Dermis blood vessel endothelial cell (primary cell): ENCODE measurements around the gene DAGLA. TPM values are rescaled to one million over a fixed set of nuclear protein-coding genes. Genes with fewer than 3 reads are reported as not detected.
A peak's percentile ranks its signal among the peaks of the same experiment; 100 is the strongest.

Experiments
- DNase-seq: peaks from one replicate; pipeline ENCODE4 v3.0.0; 2010
- total RNA-seq: library from RNA; depleted of rRNA; stranded (reverse); fragments of >200 nt; gene quantifications from 2 replicates; pipeline ENCODE4 v1.2.3, GENCODE V29; 2014

DAGLA gene
- total RNA-seq, 1 donor from 2014 or later = 4.4 TPM

- no peak for DNase-seq
Measured at GRCh38 chr11:61782841-61783240, 102.7 kb downstream of the DAGLA start.

GRCh38 chr11:61783717-61784505, 103.7 kb downstream of the DAGLA start:
- no peak for DNase-seq

- no peak for DNase-seq
Measured at GRCh38 chr11:61784506-61784805, 104.3 kb downstream of the DAGLA start.

- DNase-seq = no peak
Measured at GRCh38 chr11:61785837-61786402, 105.7 kb downstream of the DAGLA start.

GRCh38 chr11:61787928-61788491, 107.8 kb downstream of the DAGLA start:
- DNase-seq = peak; percentile 73

DNA sequence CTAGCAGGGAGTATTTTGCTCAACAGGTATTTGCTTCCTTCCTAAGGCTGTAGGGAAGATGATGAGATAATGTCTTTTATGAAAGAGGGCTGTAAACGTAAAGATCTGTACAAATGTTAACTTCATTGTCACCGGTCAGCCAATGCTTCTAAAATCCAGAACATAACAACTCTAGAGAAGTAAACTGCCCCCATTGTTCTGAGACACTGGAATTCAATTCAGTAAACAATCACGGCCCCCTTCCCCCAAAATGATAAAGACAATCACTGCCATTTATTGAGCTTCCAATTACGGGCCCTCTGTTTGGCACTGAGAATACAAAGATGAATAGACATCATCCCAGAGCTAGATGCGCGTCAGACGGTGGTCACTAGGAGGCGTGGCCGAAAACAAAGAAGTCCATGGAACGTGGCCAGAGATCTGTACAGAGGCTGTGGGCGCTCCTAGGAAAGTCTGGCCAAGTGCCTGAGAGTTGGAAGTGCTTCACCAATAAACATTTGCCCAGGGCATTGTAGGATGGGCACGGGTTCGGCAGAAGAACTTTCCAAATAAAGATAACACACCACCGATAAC, 111.6 kb downstream of the DAGLA start:
- peak; percentile 96 for DNase-seq

DNA sequence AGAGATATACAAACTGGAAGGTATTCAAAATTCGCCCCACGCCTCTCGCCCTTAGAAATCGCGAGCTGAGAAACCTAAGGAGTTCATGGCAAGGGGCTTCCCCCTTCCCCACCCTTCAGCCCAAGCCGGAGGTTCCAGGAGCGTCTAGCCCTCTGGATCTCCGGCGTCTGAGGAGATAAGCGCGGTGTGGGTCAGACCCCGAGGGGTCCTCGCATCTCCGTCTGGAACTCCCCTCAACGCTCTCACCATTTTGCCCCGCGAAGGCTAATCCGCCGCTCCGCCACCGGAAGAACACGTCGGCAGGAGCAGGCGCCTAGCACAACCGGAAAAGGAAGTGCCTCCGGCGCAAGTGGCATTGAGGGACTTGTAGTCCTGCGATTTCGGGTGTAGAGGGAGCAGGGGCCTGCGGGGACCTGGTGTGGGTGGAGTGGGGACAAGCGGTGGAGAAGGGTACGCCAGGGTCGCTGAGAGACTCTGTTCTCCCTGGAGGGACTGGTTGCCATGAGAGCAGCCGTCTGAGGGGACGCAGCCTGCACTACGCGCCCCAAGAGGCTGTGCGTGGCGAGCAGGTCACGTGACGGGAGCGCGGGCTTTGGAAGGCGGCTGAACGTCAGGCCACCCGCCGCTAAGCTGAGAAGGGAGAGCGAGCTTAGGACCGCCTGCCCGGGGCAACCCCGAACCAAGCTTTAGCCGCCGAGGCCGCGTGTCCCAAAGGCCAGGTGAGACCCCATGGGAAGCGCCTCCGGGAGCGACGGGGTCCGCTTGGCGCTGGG, 112.3 kb downstream of the DAGLA start, which contains the start of the genes FEN1 and TMEM258:
Gene FEN1, plus strand, starts transcription at position 602 of the 773 bp plus-strand sequence. CDS start 2,451 bp downstream, outside the sequence.
Gene TMEM258, minus strand, starts transcription at position 290 of the 773 bp plus-strand sequence. Its CDS starts 41 bp downstream, at position 249.
- DNase-seq = peak; percentile 96

- no peak for DNase-seq
Measured at GRCh38 chr11:61793083-61793828, 113.1 kb downstream of the DAGLA start.

DNA sequence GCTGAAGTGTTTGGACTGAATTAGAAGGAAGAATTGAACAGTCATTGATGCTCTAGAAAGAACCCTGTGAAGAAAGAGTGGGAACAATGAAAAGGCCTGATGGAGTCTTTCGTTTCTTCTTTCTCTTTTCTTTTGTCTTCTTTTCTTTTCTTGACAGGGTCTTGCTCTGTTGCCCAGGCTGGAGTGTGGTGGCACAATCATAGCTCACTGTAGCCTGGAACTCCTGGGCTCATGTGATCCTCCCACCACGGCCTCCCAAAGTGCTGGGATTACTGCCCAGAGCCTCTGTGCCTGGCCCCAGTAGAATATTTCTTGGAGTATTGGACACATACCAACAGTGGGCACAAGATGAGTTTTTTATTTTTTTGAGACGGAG, 113.6 kb downstream of the DAGLA start:
- DNase-seq = no peak

DNA sequence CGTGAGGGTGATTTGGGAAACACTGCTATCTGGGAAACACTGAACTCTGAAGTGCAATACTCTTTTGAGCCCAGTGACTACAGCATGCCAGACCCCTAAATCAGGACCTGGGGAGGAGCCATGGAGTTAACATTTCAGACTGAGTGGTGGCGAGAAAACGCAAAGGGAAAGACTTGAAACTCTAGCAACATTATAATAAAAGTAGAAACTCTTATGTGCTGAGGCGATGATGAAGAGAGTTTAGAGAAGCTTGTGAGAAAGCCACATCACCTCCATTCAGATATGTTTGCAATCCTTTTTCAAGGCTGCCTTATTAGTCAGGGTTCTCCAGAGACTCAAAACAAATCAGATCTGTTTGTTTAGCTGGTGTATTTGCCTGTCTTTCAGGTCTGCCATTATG, 114.4 kb downstream of the DAGLA start:
- no peak for DNase-seq

GRCh38 chr11:61795459-61795858, 115.3 kb downstream of the DAGLA start:
- no peak for DNase-seq

DNA sequence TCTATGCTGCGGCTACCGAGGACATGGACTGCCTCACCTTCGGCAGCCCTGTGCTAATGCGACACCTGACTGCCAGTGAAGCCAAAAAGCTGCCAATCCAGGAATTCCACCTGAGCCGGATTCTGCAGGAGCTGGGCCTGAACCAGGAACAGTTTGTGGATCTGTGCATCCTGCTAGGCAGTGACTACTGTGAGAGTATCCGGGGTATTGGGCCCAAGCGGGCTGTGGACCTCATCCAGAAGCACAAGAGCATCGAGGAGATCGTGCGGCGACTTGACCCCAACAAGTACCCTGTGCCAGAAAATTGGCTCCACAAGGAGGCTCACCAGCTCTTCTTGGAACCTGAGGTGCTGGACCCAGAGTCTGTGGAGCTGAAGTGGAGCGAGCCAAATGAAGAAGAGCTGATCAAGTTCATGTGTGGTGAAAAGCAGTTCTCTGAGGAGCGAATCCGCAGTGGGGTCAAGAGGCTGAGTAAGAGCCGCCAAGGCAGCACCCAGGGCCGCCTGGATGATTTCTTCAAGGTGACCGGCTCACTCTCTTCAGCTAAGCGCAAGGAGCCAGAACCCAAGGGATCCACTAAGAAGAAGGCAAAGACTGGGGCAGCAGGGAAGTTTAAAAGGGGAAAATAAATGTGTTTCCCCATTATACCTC, 115.8 kb downstream of the DAGLA start:
- no peak for DNase-seq

Other genes with a start within 250 kb of the DAGLA start
- gene LRRC10B, start 171.6 kb upstream of the DAGLA start, total RNA-seq = not detected in 2 replicates
- 0.51 and 3.0 TPM in 2 replicates for gene SYT7, start 99.3 kb upstream of the DAGLA start, total RNA-seq
- 0.17 and 0.28 TPM in 2 replicates for gene MYRF, start 72.2 kb downstream of the DAGLA start, total RNA-seq
- gene TMEM258, start 112.2 kb downstream of the DAGLA start, total RNA-seq = 27.9 and 41.0 TPM in 2 replicates
- gene FEN1, start 112.5 kb downstream of the DAGLA start, total RNA-seq = 27.4 and 48.5 TPM in 2 replicates
- gene FADS1, start 136.6 kb downstream of the DAGLA start, total RNA-seq = 34.9 and 73.6 TPM in 2 replicates
- gene FADS2, start 147.9 kb downstream of the DAGLA start, total RNA-seq = 75.9 and 253 TPM in 2 replicates
- gene FADS3, start 211.2 kb downstream of the DAGLA start, total RNA-seq = 128 and 242 TPM in 2 replicates
- gene RAB3IL1, start 237.2 kb downstream of the DAGLA start, total RNA-seq = 9.0 and 9.9 TPM in 2 replicates